IPS-18c (cell line): ENCODE data around the gene FGF23.

Experiments used
- H3K4me3 ChIP-seq: 2 replicates; pipeline ENCODE4 v1.7.0; 2013; ENCODE audit warnings: low read depth, mild to moderate bottlenecking, low read length, moderate library complexity; ENCODE audit not compliant: insufficient read depth
- H3K9me3 ChIP-seq: one replicate; pipeline ENCODE4 v1.6.1; 2013; ENCODE audit warnings: mild to moderate bottlenecking, low read length, moderate library complexity; ENCODE audit not compliant: control insufficient read depth, insufficient read depth

The FGF23 gene

DNA sequence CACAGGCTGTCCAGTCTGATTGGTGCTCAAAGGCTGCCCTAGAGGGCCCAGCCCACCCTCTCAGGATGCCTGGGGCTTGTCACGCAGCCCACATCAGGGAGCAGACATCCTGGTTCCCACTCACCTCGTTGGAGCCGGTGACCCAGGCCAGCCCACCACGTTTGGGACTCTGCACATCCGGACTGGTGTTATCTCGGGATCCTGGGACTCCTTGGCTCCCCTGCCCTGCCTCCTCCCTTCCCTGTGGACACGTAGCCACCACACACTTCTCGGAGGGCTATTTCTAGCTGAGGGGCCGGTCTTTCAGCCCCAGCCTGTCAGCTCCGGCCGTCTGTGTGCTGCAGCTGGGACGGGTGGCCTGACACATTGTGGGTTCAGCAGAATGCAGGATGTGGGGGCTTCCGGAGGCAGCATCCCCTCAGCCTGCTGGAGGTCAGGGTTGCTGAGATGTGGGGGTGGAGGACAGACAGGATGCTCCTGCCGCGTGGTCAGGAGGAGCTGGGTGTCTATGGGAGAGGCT, 12.8 kb upstream of the FGF23 start:
- Histone ChIP-seq H3K4me3 (no peak overlapping the region), H3K9me3 (no peaks in the 10 kb centered on the region)

DNA sequence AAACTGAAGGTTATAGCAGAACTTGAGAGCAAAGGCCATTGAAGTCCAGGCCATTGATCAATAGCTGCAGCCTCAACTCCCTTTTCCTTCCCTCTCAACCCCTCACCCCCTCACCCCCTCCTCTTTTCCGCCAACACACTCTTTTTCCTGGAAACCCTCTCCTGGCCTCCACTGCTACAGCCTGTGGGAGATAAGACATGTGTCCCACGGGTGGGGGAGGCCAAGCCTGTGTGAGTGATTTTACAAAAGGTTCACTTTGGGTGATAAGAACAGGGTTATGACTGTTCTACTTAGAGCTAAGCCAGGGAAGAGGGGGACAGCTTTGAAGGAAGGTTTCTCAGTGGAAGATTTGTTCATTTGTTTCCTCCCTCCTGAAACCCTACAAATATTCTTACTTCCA, 9.2 kb upstream of the FGF23 start:
- no peaks in the 10 kb centered on the region for H3K9me3 ChIP-seq
- H3K4me3 ChIP-seq, result no peak overlapping the region

DNA sequence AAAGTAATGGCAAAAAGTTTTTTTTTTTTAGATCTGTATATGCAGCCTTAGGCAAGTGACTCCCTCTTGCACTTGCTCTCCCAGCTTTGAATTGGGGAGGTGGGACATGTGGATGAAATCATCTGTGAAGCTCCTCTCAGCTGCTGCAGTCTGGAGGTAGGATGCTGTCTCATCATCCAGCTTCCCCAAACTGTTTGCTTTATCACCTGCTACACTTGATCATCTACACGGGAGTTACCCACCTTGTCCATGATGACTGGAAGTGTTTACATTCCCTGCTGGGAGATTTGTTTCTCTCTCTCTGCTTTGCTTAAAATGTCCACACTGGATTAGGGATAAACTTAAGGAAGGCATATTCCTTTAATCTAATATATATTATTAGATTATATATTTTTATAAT, 8.5 kb upstream of the FGF23 start:
- no peaks in the 10 kb centered on the region for H3K9me3 ChIP-seq

DNA sequence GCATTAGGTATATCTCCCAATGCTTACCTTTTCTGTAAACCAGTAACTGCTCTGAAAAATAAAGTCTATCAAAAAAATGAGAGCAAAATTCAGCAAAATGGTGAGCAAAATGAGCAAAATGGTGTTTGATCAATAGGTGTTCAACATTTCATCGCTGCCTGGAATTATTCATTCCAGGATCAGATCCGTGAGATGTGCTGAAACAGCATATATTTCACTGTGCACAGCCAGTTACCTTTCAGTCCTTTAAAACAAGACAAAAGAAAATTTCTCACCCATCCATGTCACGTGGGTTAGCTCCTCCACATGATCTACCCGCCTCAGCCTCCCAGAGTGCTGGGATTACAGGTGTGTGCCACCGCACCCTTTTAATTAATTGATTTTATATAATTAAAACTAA, 8.1 kb upstream of the FGF23 start:
- Histone ChIP-seq H3K9me3 (no peaks in the 10 kb centered on the region), H3K4me3 (no peak overlapping the region)

More for the DNA sequence above, 8.5 kb upstream of the FGF23 start:
- H3K4me3 ChIP-seq, result no peak overlapping the region

DNA sequence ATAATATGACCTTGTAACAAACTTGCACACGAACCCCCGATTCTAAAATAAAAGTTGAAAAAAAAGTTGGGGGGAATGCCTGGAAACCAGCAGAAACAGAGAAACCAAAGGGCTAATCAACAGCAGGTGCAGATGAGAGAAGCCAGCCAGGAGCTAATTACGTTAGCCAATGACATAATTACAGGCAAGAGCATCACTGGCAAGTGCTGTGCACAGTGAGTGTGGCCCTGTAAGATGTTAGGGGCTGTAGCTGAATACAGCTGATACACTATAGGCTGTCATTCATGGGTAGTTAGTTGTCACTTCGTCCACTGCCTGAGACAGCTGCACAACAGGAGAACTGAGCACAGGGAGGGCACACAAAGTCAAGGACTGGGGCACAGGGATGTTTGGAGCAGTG, 7.3 kb upstream of the FGF23 start:
- Histone ChIP-seq H3K9me3 (no peaks in the 10 kb centered on the region), H3K4me3 (no peak overlapping the region)

- H3K9me3 ChIP-seq, result no peaks in the 10 kb centered on the region
- no peak overlapping the region for H3K4me3 ChIP-seq
These were observed 3.9 kb upstream of the FGF23 start for GRCh38 chr12:4383304-4383865.

DNA sequence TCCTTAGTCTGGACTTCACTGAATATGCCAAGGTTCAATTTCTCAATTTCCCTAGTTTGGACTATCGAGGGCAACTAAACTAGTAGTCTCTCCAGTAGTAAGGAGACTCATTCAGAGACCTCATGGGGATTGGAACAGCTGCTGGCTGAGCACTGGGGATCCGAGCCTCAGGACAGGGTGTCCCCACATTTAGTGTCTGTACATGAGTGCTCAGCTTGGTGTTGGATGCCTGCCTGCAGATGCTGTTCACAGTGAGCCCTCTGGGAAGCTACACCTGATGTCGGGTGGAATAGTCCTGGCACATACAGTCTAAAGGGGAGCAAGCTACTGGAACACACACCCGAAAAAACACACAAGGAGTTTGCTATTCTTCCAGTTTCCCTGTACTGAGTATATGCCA, 820 bp upstream of the FGF23 start:
- H3K4me3 ChIP-seq, result no peak overlapping the region

DNA sequence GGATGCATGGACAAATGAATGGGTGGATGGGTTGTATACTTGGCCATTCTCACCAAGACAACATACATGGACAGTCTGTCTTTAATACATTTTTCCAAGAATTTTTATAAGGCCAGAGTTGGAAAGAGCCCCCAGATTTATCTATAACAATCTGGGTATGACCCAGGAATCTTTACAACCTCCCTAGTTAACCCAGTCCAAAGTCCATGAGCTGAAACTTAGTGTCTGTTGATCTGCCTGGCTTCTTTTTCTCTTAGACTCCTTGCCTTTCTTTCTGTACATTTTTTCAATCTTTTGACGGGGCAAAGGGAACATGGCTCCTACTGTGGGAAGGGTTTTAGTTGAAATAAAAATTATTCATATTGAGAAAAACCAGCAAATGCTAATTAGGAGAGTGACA, 740 bp downstream of the FGF23 start:
- Histone ChIP-seq H3K4me3 (no peak overlapping the region), H3K9me3 (no peaks in the 10 kb centered on the region)

More for the DNA sequence above, 820 bp upstream of the FGF23 start:
- H3K9me3 ChIP-seq, result no peaks in the 10 kb centered on the region

GRCh38 chr12:4375449-4375848, 4.1 kb downstream of the FGF23 start:
- Histone ChIP-seq H3K4me3 (no peak overlapping the region), H3K9me3 (no peaks in the 10 kb centered on the region)

- Histone ChIP-seq H3K4me3 (no peak overlapping the region), H3K9me3 (no peaks in the 10 kb centered on the region)
These were observed 6.9 kb downstream of the FGF23 start for GRCh38 chr12:4372653-4373052.

- no peak overlapping the region for H3K4me3 ChIP-seq
- H3K9me3 ChIP-seq, result no peaks in the 10 kb centered on the region
These were observed 9.2 kb downstream of the FGF23 start for GRCh38 chr12:4370265-4370664.

DNA sequence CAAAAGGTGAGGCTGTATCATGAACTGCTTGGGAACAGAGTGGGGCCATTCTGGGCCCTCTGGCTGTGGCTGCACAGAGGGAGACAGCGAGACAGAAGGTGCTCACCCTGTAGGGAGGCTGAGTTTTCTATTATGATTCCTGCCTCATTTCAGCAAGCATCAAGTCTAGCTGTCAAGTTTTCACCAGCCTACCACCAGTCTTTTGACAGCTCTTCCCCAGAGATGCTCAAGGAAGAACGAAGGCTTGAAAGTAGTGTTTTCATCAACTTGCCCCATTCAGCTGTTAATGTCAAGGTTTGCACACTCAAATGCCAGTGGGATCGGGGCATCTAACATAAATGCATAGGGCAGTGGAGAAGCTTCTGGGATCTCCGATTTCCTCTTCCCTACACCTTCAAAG, 10.0 kb downstream of the FGF23 start:
- Histone ChIP-seq H3K4me3 (no peak overlapping the region), H3K9me3 (no peaks in the 10 kb centered on the region)

DNA sequence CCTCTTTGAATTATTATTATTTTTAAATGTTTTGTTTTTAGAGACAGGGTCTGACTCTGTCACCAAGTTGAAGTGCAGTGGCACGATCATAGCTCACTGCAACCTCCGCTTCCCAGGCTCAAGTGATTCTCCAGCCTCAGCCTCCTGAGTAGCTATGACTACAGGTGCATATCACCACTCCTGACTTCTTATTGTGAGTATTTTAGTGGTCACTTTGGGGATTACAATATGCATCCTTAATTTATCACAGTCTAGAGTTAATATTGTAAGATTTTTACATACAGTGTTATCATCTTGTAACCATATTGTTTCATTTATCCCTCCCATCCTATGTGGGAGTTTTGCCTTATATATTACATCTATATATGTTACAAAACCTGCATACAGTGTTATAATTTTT, 13.4 kb downstream of the FGF23 start:
- Histone ChIP-seq H3K4me3 (no peak overlapping the region), H3K9me3 (no peaks in the 10 kb centered on the region)

DNA sequence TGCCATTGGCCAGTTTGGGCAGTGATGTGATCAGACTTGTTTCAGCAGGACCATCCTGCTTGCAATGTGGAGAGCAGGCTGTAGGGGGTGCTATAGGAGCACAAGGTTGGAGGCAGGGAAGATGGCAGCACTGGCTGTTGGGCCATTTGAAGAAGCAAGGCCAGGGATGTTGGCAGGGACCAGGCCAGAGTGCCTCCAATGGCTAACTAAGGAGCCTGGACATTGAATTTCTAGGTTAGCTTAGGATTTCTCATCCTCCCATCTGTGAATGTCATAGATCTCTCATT, 23.5 kb downstream of the FGF23 start:
- Histone ChIP-seq H3K9me3 (peaks cover 4% of the 10 kb centered on the region), H3K4me3 (no peak overlapping the region)

- Histone ChIP-seq H3K4me3 (no peak overlapping the region), H3K9me3 (peaks cover 4% of the 10 kb centered on the region)
These were observed 24.1 kb downstream of the FGF23 start for GRCh38 chr12:4355156-4356040.

DNA sequence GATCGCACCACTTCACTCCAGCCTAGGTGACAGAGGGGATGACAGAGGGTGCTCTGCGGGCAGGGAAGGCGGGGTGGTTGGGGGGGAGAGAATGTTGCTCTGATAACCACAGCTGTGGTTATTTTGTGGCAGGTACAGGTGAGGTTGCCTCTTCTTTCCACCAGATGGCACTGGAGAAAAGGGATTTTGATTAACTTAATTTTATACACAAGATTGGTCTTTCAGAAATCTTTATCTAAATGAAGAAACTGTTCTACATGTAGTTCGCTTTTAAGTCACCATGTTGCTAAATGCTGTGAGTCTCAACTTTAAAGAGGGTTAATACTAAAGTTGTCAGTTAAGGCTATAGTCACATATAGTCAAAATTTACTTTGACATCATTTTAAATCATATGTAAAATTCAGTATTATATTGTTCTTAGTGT, 25.7 kb downstream of the FGF23 start:
- H3K4me3 ChIP-seq, result no peak overlapping the region

DNA sequence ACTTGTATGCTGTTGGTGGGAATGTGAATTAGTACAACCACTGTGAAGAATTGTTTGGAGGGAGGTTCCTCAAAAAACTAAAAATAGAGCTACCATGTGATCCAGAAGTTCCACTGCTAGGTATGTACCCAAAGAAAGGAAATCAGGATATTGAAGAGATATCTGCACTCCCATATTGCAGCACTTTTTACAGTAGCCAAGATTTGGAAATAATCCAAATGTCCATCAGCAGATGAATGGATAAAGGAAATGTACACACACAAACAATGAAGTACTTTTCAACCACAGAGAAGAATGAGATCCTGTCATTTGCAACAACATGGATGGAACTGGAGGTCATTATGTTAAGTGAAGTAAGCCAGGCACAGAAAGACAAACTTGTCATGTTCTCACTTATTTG, 32.6 kb downstream of the FGF23 start:
- Histone ChIP-seq H3K9me3 (no peaks in the 10 kb centered on the region), H3K4me3 (no peak overlapping the region)

More for the DNA sequence above, 25.7 kb downstream of the FGF23 start:
- H3K9me3 ChIP-seq, result no peaks in the 10 kb centered on the region

DNA sequence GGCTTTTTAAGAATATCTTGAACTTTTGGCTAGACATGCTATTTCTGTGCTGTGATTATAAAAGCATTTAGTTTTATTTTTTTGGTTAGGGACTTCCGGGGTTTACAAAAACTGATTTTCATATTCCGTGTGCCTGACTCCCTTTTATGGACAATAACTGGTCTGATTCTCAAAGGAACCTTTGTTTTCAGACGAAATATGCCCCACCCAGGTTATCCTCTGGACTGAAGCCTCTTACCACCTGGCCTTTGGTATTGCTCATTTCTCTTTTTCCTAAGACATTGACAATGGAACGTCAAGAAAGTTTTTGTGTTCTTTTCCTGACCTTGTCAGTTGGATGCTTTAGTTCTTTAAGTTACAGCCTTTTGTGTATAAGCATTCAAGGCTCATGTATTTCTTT, 47.7 kb downstream of the FGF23 start:
- H3K9me3 ChIP-seq, result peaks cover 7% of the 10 kb centered on the region
- H3K4me3 ChIP-seq, result no peak overlapping the region
